Prostate gland (tissue), 2 donors: Measurements from ENCODE around the gene PRSS56.

ENCODE experiments used
- POLR2A ChIP-seq: fragments of 450-650 bp; IDR thresholded peaks from one replicate; pipeline ENCODE4 v1.6.1; 2016; ENCODE audit warnings: antibody characterized with exemption, mild to moderate bottlenecking
- POLR2AphosphoS5 ChIP-seq: sonication (generic); formaldehyde crosslinking; IDR thresholded peaks from one replicate; pipeline ENCODE4 v1.6.1; 2017; ENCODE audit warnings: antibody characterized with exemption
- TF ChIP-seq, protein P1 (sequence below), 4 experiments: fragments of 200-600 bp in 2 of 4; fragments of 450-650 bp in 2 of 4; sonication (generic) in 2 of 4; IDR thresholded peaks; 1 replicate in 3 of 4; 2 replicates in 1 of 4; pipeline ENCODE4 v1.5.1; 2016 to 2019; ENCODE audit warnings: antibody characterized with exemption in 4 of 4, mild to moderate bottlenecking in 2 of 4, moderate library complexity in 2 of 4

DNA sequence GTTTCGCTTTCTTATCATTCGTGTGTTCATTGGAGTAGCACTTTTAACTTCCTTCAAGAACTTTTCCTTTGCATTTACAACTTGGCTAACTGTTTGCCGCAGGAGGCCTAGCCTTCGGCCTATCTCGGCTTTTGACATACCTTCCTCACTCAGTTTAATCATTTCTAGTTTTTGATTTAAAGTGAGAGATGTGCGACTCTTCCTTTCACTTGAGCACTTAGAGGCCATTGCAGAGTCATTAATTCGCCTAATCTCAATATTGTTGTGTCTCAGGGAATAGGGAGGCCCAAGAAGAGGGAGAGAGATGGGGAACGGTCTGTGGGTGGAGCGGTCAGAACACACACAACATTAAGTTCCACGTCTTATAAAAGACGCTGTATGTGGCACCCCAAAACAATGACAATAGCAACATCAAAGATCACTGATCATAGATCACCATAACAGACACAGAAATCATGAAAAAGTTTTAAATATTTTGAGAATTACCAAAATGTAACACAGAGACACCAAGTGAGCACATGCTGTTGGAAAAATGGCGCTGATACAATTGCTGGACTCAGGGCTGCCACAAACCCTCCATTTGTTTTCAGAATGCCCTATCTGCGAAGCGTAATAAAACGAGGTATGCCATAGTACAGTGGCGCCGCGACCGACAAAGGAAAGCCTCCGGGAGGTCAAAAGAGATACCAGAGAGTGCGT lies 29.6 kb downstream of the PRSS56 start:
- TF ChIP-seq, protein P1, sequence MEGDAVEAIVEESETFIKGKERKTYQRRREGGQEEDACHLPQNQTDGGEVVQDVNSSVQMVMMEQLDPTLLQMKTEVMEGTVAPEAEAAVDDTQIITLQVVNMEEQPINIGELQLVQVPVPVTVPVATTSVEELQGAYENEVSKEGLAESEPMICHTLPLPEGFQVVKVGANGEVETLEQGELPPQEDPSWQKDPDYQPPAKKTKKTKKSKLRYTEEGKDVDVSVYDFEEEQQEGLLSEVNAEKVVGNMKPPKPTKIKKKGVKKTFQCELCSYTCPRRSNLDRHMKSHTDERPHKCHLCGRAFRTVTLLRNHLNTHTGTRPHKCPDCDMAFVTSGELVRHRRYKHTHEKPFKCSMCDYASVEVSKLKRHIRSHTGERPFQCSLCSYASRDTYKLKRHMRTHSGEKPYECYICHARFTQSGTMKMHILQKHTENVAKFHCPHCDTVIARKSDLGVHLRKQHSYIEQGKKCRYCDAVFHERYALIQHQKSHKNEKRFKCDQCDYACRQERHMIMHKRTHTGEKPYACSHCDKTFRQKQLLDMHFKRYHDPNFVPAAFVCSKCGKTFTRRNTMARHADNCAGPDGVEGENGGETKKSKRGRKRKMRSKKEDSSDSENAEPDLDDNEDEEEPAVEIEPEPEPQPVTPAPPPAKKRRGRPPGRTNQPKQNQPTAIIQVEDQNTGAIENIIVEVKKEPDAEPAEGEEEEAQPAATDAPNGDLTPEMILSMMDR (IDR thresholded peaks at IDR 0.05), result no peak
- TF ChIP-seq POLR2AphosphoS5 (no peak), POLR2A (no peak)
